Activated CD4-positive, CD25-positive, alpha-beta regulatory T cell treated with anti-CD3 and anti-CD28 coated beads, Interleukin-2, amount 50 U/mL, for 24 hours (primary cell): ENCODE data around the gene KCNK3.
"Not testable (repeated sequence)": the region's sequence is repeated elsewhere in the genome, so short reads cannot be mapped to it uniquely, and the experiment has no call there.

Experiments used
- ATAC-seq, 2 donors: fragments of 150-1000 bp; cut with Tn5 transposase; one replicate each; pipeline ENCODE4 v1.10.0; 2021; ENCODE audit warnings: mild to moderate bottlenecking in 1 of 2, moderate library complexity in 1 of 2

Gene KCNK3

DNA sequence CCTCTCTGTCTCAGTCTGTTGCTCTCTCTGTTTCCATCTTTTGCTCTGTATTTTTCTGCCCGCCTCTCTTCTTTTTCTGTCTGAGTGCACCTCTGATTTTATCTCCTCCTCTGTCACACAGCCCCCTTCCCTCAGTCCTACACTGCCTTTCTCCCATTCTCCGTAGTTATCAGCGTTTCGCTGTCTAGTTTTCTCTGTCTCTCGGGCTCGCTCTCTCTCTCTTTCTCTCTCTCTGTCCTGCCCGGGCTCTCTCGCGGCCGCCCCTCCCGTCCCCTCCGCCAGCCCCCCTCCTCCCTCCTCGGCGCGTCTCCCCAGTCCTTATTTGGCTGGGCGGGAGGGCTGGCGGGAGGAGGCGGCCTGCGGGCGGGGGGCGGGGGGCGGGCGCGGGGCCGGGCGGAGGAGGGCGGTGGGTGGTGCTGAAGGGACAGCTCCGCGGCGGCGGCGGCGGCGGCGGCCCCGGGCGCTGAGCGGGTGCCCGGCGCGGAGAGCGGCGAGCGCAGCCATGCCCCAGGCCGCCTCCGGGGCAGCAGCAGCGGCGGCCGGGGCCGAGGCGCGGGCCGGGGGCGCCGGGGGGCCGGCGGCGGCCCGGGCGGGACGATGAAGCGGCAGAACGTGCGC is at the start of gene KCNK3:
KCNK3 (plus strand) TSS at position 444 of the 618 bp plus-strand sequence; CDS start at position 598, 154 bp downstream.
- ATAC-seq: peak; percentile 67 to 73

DNA sequence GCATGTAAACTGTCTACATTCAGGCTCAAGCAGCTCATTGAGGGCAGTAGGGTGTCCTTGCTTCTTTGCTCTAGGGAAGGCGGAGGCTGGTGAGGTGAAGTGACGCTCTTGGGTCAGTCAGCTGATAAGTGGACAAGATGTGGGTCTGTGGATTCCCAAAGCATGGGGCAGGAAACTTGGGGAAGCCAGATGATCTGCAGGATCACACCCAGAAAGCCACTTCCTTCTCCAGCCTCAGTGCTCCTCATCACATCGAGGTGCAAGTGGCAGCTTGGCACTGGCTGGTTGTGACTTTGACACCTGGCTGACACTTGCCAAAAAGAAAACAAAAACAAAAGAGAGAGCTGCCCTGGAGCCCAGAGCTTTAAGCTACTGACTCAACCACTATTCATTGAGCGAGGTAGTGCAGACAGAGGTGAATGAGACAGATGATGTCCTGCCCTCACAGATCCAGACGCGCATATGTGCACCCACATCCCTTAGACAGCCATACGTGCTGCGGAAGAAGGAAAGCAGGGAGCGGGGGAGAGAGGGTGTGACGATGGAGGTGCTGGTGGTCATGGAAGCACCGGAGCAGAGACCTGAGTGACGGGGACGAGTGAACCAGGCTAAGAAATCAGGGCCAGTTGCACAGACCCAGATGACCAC is 48.2 kb upstream of the KCNK3 start:
- ATAC-seq: no peak

DNA sequence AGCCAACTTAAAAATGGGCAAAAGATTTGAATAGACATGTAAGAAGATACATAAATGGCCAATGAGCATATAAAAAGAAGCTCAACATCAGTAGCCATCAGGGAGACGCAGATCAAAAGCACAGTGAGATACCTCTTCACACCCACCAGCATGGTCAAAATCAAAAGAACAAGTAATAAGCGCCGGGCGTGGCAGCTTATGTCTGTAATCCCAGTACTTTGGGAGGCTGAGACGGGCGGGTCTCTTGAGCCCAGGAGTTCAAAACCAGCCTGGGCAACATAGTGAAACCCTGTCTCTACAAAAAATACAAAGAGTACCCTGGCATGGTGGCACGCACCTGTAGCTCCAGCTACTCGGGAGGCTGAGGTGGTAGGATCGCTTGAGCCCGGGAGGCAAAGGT is 46.8 kb upstream of the KCNK3 start:
- no peak for ATAC-seq

DNA sequence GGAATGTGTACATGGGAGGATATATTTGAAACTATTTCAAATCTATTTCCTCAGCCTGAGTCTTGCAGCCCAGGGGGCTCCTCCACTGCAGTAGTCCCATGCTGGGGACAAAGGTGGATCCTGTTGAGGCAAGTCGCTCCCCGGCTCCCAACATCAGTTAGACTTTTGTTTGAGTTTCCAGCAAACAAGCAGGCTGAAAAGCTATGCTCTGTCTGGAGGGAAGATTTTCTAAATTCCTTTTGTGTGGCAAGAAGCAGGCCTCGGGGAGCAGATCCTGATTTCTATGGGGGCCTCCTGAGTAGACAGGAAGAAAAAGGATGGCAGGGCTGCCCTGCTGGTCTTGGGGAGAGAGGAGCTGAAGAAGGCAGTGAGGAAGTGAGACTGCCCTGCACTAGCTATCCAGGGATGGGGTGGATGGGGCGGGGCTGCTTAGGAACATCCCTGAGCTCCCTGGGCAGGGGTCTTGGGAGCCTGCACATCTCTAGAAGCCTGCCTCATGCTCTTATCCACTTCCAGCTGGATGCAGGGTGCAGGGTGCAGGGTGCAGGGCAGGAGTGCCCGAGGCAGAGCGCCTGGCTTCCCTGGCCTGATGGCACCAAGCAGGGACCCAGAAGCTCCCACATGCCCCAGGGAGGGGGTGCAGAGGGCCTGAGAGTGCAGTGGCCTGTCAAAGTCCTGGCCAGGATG is 45.4 kb upstream of the KCNK3 start:
- no peak for ATAC-seq

DNA sequence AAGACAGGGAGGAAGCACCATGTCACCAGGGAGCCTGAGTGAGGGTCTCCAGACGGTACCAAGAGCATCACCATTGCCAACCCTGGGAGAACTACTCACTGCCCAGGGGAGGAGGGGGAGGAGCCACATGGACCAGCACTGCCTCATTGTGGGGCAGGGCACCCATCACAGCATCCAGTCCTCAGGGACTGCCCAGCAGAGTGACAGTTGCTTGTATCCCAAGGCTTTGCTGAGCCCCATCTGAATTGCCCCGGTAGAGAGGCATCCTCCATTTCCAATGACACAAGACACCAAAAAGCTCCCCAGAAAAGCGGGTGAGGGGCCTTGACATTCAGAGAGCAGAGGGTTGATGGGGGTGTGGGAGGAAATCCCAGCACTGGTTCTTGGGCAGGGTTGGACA is 44.5 kb upstream of the KCNK3 start:
- no peak for ATAC-seq

DNA sequence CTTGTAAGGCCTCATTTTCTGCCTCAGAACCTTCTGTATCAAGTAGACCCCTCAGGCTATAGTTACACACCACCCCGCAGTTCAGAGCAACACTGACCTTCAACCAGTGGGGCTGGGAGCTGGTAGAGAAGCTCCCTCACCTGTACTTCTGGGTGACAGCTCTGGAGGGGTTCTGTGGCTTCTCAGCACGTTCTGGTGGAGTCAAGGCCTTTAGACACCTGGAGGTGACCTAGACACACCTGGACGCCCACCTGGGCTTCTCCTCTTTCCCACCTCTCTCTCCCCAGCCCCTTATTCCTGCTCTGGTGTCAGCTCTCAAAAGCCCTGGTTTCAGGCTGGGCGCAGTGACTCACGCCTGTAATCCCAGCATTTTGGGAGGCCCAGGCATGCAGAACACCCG is 44.0 kb upstream of the KCNK3 start:
- no peak for ATAC-seq

DNA sequence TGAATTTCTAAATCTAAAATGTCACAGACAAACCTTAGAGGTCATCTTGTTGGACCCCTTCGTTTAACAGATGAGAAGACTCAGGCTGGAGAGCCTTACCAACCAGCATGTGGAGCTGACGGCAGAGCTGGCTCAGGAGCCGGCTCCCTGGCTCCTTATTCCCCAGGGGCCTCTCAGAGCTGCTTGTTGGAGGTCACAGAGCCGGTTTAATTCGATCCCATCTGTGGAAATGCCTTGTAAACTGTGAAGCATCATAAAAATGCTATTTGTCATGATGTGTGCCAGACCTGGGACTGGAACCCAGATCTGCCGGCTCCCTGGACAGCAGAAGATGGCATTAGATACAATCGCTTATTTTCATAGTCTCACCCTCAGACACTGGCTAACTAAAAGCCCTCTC is 43.2 kb upstream of the KCNK3 start:
- no peak for ATAC-seq

DNA sequence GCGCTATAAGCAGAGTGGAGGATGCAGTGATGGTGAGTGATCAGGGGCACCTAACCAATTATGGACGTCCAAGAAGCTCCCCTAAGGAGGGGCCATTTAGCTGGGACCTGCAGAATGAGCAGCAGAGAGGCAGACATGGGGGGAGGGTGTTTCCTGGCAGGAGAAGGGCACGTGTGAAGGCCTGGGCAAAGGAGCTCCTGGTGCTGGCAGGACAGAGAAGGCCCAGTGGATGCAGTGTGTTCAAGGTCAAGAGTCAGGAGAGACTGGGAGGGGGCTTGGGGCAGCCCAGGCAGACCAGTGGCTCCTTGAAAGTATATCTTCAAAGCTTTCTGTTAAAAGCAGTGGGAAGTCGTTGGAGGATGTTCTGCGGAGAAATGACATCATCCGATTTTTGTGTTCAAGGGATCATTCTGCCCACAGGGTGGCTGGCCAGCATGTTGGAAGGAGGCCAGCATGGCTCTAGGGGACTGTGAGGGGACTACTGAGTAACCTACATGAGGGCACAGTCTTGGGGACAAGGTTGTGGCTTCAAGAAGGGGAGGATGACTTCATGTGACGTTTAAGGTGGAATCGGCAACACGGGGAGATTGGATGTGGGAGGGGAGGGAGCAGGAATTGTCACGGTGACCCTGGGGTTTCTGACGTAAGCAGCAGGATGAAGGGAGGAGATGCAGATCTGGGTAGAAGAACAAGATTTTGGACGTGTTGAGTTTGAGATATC is 42.4 kb upstream of the KCNK3 start:
- no peak for ATAC-seq

- no peak for ATAC-seq
Observed at GRCh38 chr2:26650713-26651469, 41.6 kb upstream of the KCNK3 start.

DNA sequence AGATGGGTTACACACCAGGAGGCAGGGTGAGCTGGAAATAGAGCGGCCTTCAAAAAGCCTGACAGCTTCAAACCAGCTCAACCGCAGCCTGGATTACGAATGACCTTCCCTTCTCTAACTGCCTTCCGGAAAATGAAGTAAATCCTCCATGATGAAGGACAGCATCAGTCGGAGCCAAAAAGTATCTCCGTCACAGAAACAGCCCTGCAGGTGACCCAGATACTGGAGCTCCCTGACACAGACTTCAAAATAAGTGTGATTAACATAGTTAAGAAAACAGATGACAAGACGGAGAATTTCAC is 41.1 kb upstream of the KCNK3 start:
- ATAC-seq: no peak

DNA sequence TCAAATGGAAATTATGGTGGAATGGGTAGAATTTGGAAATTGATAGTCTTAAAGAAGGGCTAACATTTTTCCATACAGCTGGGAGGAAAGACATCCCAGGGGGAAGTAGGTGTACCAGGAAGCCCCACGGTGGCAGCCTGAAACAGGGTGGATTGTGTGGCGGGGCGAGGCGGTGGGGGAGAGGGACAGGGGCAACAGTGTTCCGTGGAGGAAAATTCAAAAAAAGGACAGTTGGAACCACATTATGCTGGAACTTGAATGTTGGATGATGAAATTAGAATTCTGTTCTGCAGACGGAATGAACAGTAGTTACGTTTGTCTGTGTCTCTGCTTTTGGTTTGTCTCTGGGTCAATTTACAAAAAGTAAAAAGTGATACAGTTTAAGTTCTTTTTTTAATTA is 40.7 kb upstream of the KCNK3 start:
- ATAC-seq: no peak

GRCh38 chr2:26652361-26653041 is 40.0 kb upstream of the KCNK3 start:
- no peak for ATAC-seq

DNA sequence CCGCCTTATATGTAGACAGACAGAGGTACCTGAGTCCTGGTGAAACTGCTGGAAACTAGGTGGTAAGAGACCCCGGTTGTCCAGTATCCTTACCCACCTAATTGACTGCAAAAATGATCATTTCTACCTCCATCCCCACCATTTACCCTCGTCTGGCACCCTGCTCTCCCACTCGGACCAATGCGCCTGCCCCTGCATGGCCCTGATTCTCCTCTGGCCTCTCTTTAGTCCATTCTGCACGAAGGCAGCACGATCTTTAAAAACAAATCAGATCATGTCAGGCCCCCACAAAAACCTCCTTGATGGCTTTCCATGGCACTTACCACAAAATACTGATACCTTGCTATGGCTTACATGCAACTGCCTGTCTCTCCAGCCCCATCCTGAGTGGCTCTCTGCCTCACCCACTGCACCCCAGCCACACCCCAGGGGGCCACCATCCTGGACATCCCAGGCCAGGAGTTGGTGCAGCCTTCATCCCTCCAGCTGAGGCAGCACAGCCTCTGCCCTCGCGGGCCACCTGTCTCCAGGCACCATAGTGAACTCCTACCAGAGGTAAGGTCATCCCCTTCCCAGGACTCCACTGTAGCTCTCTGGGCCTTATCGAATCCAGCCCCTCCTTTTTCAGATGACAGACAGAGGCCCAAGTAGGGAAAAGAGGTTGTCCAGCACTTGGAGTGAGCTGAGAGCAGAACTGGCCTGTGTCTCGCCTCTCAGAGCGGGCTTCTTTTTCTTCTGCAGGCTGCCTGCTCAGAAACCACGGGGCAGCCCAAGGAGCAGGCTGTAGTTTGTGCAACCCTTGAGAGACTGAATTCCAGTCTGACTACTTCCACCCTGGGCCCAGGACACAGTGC is 39.1 kb upstream of the KCNK3 start:
- no peak for ATAC-seq

GRCh38 chr2:26654061-26654340 is 38.5 kb upstream of the KCNK3 start:
- ATAC-seq: no peak

GRCh38 chr2:26655120-26655519 is 37.4 kb upstream of the KCNK3 start:
- ATAC-seq: not testable (repeated sequence)

GRCh38 chr2:26655611-26656195 is 36.8 kb upstream of the KCNK3 start:
- no peak for ATAC-seq

- ATAC-seq: no peak
Observed at GRCh38 chr2:26657265-26657664, 35.3 kb upstream of the KCNK3 start.

DNA sequence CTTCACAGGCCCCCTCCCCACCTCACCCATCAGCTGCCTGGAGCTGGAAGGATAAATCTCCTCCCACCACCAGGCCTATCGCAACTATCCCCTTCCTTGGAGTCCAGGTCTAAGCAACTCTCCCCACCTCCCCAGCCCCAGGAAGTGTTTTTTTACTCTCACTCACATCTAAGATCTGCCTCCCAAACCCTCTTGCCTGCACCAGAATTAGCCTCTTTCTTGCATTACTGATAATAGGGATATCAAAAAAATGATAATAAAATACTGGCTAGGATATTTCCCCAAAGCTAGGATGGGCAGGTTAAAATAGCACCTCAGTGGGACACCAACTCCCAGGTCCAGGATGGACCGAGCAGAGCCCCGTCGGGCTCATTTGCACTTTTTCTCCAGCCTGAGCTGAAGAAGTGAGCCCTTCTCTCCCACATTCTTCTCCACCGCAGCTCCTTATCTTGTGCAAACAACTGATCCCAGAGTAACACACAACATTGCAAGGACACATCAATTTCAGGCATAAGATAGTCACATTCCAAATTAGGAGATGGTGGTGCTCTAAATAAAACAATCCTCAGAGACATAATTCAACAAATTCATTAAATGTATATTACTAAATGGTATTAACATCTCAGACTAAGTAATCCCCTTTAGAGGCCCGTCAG is 33.7 kb upstream of the KCNK3 start:
- ATAC-seq: no peak

DNA sequence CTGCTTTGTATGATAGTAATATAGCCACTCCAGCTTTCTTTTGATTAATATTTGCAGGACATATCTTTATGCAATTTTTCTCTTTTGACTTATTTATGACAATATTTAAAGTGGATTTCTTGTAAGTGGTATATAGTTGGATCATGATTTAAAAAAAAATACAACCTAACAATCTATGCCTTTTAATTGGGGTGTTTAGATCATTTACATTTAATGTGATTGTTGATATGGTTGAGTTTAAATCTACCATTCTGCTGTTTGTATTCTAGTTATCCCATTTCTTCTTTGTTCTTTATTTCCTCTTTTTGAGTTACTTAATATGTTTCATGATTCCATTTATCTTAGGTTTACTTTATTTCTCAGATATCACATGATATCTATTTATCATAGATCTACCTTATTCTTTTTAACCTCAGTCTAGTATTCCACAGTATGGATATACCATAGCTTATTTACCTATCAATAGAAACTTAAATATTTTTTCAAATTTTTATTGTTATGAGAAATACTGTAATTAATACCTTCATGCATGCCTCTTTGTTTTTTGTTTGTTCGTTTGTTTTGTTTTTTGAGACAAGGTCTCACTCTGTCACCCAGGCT is 32.1 kb upstream of the KCNK3 start:
- ATAC-seq: no peak

DNA sequence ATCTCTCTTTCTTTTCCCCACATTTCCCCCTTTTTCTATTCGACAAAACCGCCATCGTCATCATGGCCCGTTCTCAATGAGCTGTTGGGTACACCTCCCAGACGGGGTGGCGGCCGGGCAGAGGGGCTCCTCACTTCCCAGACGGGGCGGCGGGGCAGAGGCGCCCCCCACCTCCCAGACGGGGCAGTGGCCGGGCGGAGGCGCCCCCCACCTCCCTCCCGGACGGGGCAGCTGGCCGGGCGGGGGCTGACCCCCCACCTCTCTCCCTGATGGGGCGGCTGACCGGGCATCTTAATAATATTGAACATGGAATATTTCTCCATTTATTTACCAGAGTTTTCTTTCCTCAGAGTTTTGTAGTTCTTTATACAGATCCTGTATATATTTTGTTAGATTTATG is 27.2 kb upstream of the KCNK3 start:
- ATAC-seq: not testable (repeated sequence)
